DOHH2 (cell line): ENCODE results near the gene BMP6.

Experiments used
- CTCF ChIP-seq: fragments of 200-600 bp; sonication (generic); IDR thresholded peaks from one replicate; pipeline ENCODE4 v1.5.1; 2014; ENCODE audit warnings: antibody characterized with exemption, mild to moderate bottlenecking, low read depth, low read length; ENCODE audit not compliant: poor library complexity, severe bottlenecking
- EZH2phosphoT487 ChIP-seq: fragments of 200-600 bp; sonication (generic); IDR thresholded peaks from 2 replicates; pipeline ENCODE4 v1.6.1; 2017; ENCODE audit warnings: borderline replicate concordance, mild to moderate bottlenecking, antibody characterized with exemption, low read length, moderate library complexity, mixed read lengths

DNA sequence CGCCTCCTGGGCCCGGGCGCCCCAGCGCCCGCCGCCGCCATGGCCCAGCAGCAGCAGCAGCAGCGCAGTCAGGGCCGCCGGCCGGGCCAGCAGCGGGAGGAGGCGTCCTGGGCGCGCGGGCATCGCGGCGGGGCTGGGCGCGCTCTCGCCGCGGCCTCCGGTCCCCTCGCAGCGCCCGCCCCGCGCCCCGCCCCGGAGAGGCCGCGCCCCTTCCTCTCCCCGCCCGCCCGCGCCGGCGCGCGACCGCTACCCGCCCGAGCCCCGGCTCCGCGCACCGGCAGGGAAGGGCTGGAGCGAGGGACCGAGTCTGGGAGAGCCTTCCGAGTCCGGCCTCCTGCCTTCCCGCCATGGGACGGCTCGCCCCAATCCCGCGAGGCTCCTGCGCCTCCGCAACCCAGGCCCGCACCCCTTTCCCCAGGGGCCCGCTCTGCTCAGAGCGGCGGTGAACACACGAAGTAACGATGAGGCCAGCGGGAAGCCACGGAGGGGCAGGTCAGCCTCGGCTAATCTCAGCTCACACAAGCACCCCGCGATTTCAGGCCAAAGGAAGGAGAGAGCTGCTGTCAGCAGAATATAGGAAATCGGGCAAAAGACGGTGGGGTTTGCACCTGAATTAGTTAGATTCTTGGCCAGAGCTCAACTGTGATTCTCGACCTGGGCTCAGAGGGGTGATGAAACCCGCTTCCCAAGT is 184.9 kb downstream of the BMP6 start, which contains the start of gene TXNDC5:
- no peak for TF ChIP-seq CTCF
- no peak for TF ChIP-seq EZH2phosphoT487
